ENCODE results near the gene SMIM33.

- TF ChIP-seq CTCF (IDR thresholded peaks at IDR 0.05) (no peak), POLR2A (IDR thresholded peaks at IDR 0.05) (no peak)
These were observed 2.8 kb downstream of the SMIM33 start for GRCh38 chr5:139473565-139473964.
